Prostate gland (tissue), 2 donors: ENCODE data around the gene TIMP4.

Experiments
- CTCF ChIP-seq, 4 experiments: fragments of 200-600 bp in 2 of 4; fragments of 450-650 bp in 2 of 4; sonication (generic) in 2 of 4; IDR thresholded peaks; 1 replicate in 3 of 4; 2 replicates in 1 of 4; pipeline ENCODE4 v1.5.1; 2016 to 2019; ENCODE audit warnings: antibody characterized with exemption in 4 of 4, mild to moderate bottlenecking in 2 of 4, moderate library complexity in 2 of 4
- POLR2A ChIP-seq: fragments of 450-650 bp; IDR thresholded peaks from one replicate; pipeline ENCODE4 v1.6.1; 2016; ENCODE audit warnings: antibody characterized with exemption, mild to moderate bottlenecking

- TF ChIP-seq CTCF (IDR thresholded peaks at IDR 0.05) (no peak), POLR2A (no peak)
Observed at GRCh38 chr3:12125772-12126171, 32.9 kb downstream of the TIMP4 start.
